ENCODE measurements around the gene TARBP1.
"Not testable (repeated sequence)": the region's sequence is repeated elsewhere in the genome, so short reads cannot be mapped to it uniquely, and the experiment has no call there.

TARBP1 gene

GRCh38 chr1:234478481-234479309 is at the start of gene TARBP1:
TSS of gene TARBP1 (minus strand) at chr1:234479179. CDS start at chr1:234479103, 76 bp downstream.
- DNase-seq (ENCODE audit: low spot score), result peak; percentile 67

GRCh38 chr1:234528074-234528865 is 49.3 kb upstream of the TARBP1 start:
- DNase-seq (ENCODE audit: low spot score), result no peak

- no peak for DNase-seq (ENCODE audit: low spot score)
These were observed 48.4 kb upstream of the TARBP1 start for GRCh38 chr1:234527346-234527745.

GRCh38 chr1:234526922-234527321 is 47.9 kb upstream of the TARBP1 start:
- no peak for DNase-seq (ENCODE audit: low spot score)

- no peak for DNase-seq (ENCODE audit: low spot score)
These were observed 46.3 kb upstream of the TARBP1 start for GRCh38 chr1:234525099-234525799.

GRCh38 chr1:234521836-234522235 is 42.9 kb upstream of the TARBP1 start:
- DNase-seq (ENCODE audit: low spot score), result no peak

GRCh38 chr1:234520908-234521817 is 42.2 kb upstream of the TARBP1 start:
- no peak for DNase-seq (ENCODE audit: low spot score)

GRCh38 chr1:234519506-234519905 is 40.5 kb upstream of the TARBP1 start:
- DNase-seq (ENCODE audit: low spot score), result no peak

- no peak for DNase-seq (ENCODE audit: low spot score)
These were observed 39.9 kb upstream of the TARBP1 start for GRCh38 chr1:234518876-234519275.

- DNase-seq (ENCODE audit: low spot score), result not testable (repeated sequence)
These were observed 39.1 kb upstream of the TARBP1 start for GRCh38 chr1:234518086-234518485.

GRCh38 chr1:234517110-234517802 is 38.3 kb upstream of the TARBP1 start:
- DNase-seq (ENCODE audit: low spot score), result no peak

- no peak for DNase-seq (ENCODE audit: low spot score)
These were observed 36.9 kb upstream of the TARBP1 start for GRCh38 chr1:234515821-234516241.

GRCh38 chr1:234515411-234515810 is 36.4 kb upstream of the TARBP1 start:
- DNase-seq (ENCODE audit: low spot score), result no peak

- DNase-seq (ENCODE audit: low spot score), result no peak
These were observed 33.5 kb upstream of the TARBP1 start for GRCh38 chr1:234512451-234512861.

- no peak for DNase-seq (ENCODE audit: low spot score)
These were observed 30.7 kb upstream of the TARBP1 start for GRCh38 chr1:234509457-234510328.

- no peak for DNase-seq (ENCODE audit: low spot score)
These were observed 28.8 kb upstream of the TARBP1 start for GRCh38 chr1:234507626-234508387.

- DNase-seq (ENCODE audit: low spot score), result no peak
These were observed 28.1 kb upstream of the TARBP1 start for GRCh38 chr1:234507089-234507488.

- no peak for DNase-seq (ENCODE audit: low spot score)
These were observed 26.8 kb upstream of the TARBP1 start for GRCh38 chr1:234505769-234506102.
